H1 (cell line): ENCODE data around the gene ANO2. TPM values are rescaled to one million over a fixed set of nuclear protein-coding genes. Genes with fewer than 3 reads are reported as not detected.
A peak's percentile ranks its signal among the peaks of the same experiment; 100 is the strongest.

Experiments used
- CTCF ChIA-PET: fragments of 300-600 bp; sonication (Branson Sonifier 250); formaldehyde crosslinking; loops from one replicate; lab custom pipeline; 2021; ENCODE audit not compliant: partially characterized antibody; lab: Charles Lee
- POLR2A ChIA-PET: fragments of 300-600 bp; sonication (Branson Sonifier 250); formaldehyde crosslinking; loops from one replicate; lab custom pipeline; 2021; ENCODE audit warnings: inconsistent platforms; ENCODE audit not compliant: partially characterized antibody; lab: Charles Lee
- DNase-seq, 2 experiments: peaks; one replicate each; pipeline versions ENCODE4 v3.0.0 to v3.0.0-alpha.2; 2010 to 2022; ENCODE audit warnings: low spot score in 2 of 2, low read depth in 1 of 2, mixed read lengths in 1 of 2
- FAIRE-seq: peaks from 2 replicates; lab custom pipeline; 2011; peaks lifted over from hg19 to GRCh38; lab: Jason Lieb, UNC
- H2AFZ ChIP-seq: 2 replicates; pipeline ENCODE4 v1.8.1; 2012; ENCODE audit warnings: low read length, inconsistent platforms
- H2AK5ac ChIP-seq: 2 replicates; pipeline ENCODE4 v1.6.1; 2013; ENCODE audit warnings: low read depth, low read length
- H2BK120ac ChIP-seq: replicated peaks from 2 replicates; pipeline ENCODE3; 2013; ENCODE audit warnings: low read depth, low read length, inconsistent platforms
- H2BK12ac ChIP-seq: 2 replicates; pipeline ENCODE4 v1.6.1; 2013; ENCODE audit warnings: low read depth, low read length
- H2BK15ac ChIP-seq: 2 replicates; pipeline ENCODE4 v1.6.1; 2013; ENCODE audit warnings: low read length
- H2BK20ac ChIP-seq: 2 replicates; pipeline ENCODE4 v1.6.1; 2013; ENCODE audit warnings: low read length
- H2BK5ac ChIP-seq: 2 replicates; pipeline ENCODE4 v1.6.1; 2013; ENCODE audit warnings: low read depth, low read length
- H3K14ac ChIP-seq: 2 replicates; pipeline ENCODE4 v1.6.1; 2013; ENCODE audit warnings: inconsistent platforms; ENCODE audit not compliant: insufficient read length
- H3K18ac ChIP-seq: 2 replicates; pipeline ENCODE4 v1.6.1; 2013; ENCODE audit warnings: low read length; ENCODE audit errors: extremely low read depth
- H3K23ac ChIP-seq: 2 replicates; pipeline ENCODE4 v1.6.1; 2013; ENCODE audit warnings: inconsistent platforms; ENCODE audit not compliant: insufficient read length
- H3K23me2 ChIP-seq: 2 replicates; pipeline ENCODE4 v1.6.1; 2013; ENCODE audit warnings: low read depth, low read length
- H3K27ac ChIP-seq: 2 replicates; pipeline ENCODE4 v1.6.1; 2011; ENCODE audit warnings: low read depth, low read length, inconsistent platforms
- H3K27me3 ChIP-seq, 4 experiments: replicated peaks in 1 of 4; 1 replicate in 1 of 4; 2 replicates in 3 of 4; pipeline versions ENCODE4 v1.6.1 to v1.8.1; 2011 to 2013; ENCODE audit warnings: low read length in 3 of 4, mild to moderate bottlenecking in 3 of 4, inconsistent platforms in 2 of 4, mixed read lengths in 2 of 4, moderate library complexity in 1 of 4; ENCODE audit not compliant: control insufficient read depth in 3 of 4, insufficient read depth in 3 of 4; ENCODE audit errors: extremely low read depth in 1 of 4
- H3K36me3 ChIP-seq, 4 experiments: 2 replicates each; pipeline versions ENCODE4 v1.6.1 to v1.8.1; 2011 to 2013; ENCODE audit warnings: mild to moderate bottlenecking in 4 of 4, low read length in 3 of 4, moderate library complexity in 2 of 4, control low read depth in 1 of 4, inconsistent platforms in 1 of 4; ENCODE audit not compliant: insufficient read depth in 4 of 4, control insufficient read depth in 2 of 4
- H3K4ac ChIP-seq: replicated peaks from 2 replicates; pipeline ENCODE3; 2013; ENCODE audit warnings: low read length, low read depth, mixed read lengths, inconsistent platforms; ENCODE audit not compliant: insufficient read length
- H3K4me1 ChIP-seq, 4 experiments: replicated peaks in 1 of 4; 1 replicate in 1 of 4; 2 replicates in 3 of 4; pipeline versions ENCODE4 v1.6.1 to v1.8.1; 2011 to 2013; ENCODE audit warnings: low read length in 3 of 4, inconsistent platforms in 2 of 4, mixed read lengths in 1 of 4; ENCODE audit not compliant: insufficient read depth in 4 of 4, control insufficient read depth in 3 of 4
- H3K4me2 ChIP-seq, 2 experiments: 2 replicates each; pipeline versions ENCODE4 v1.6.1 to v1.8.1; 2011 to 2013; ENCODE audit warnings: low read depth in 2 of 2, low read length in 2 of 2, control low read depth in 1 of 2, inconsistent platforms in 1 of 2, mild to moderate bottlenecking in 1 of 2; ENCODE audit not compliant: insufficient read depth in 1 of 2
- H3K4me3 ChIP-seq, 4 experiments: fragments of 200-600, 300-600 bp in 1 of 4; sonication (generic), shearing (Covaris generic), sonication (Bioruptor Twin) in 1 of 4; 2 replicates each; pipeline versions ENCODE4 v1.5.1 to v1.8.1; 2011 to 2016; ENCODE audit warnings: low read length in 4 of 4, low read depth in 3 of 4, control low read depth in 2 of 4, inconsistent platforms in 2 of 4, mild to moderate bottlenecking in 2 of 4, mixed read lengths in 1 of 4, moderate library complexity in 1 of 4; ENCODE audit not compliant: insufficient read depth in 2 of 4; ENCODE audit errors: extremely low read depth in 1 of 4
- H3K56ac ChIP-seq: replicated peaks from 2 replicates; pipeline ENCODE3; 2013; ENCODE audit warnings: low read depth, mild to moderate bottlenecking, mixed read lengths, low read length, inconsistent platforms; ENCODE audit not compliant: insufficient read length
- H3K79me1 ChIP-seq: 2 replicates; pipeline ENCODE4 v1.6.1; 2013; ENCODE audit warnings: low read depth, low read length, control low read depth
- H3K79me2 ChIP-seq, 2 experiments: 2 replicates each; pipeline versions ENCODE4 v1.6.1 to v1.8.1; 2012 to 2013; ENCODE audit warnings: low read length in 2 of 2, mild to moderate bottlenecking in 2 of 2, inconsistent platforms in 1 of 2; ENCODE audit not compliant: insufficient read depth in 2 of 2, control insufficient read depth in 1 of 2
- H3K9ac ChIP-seq, 4 experiments: replicated peaks in 1 of 4; 1 replicate in 1 of 4; 2 replicates in 3 of 4; pipeline versions ENCODE4 v1.6.1 to v1.8.1; 2011 to 2013; ENCODE audit warnings: low read depth in 3 of 4, low read length in 3 of 4, control low read depth in 2 of 4, mild to moderate bottlenecking in 2 of 4, moderate library complexity in 2 of 4, inconsistent platforms in 1 of 4; ENCODE audit errors: extremely low read depth in 1 of 4
- H3K9me3 ChIP-seq, 2 experiments: 2 replicates each; pipeline versions ENCODE4 v1.6.1 to v1.8.1; 2012 to 2013; ENCODE audit warnings: mild to moderate bottlenecking in 2 of 2, moderate library complexity in 2 of 2, control low read depth in 1 of 2, inconsistent platforms in 1 of 2, low read depth in 1 of 2, low read length in 1 of 2, mixed read lengths in 1 of 2; ENCODE audit not compliant: insufficient read depth in 2 of 2
- H4K20me1 ChIP-seq, 2 experiments: replicated peaks in 1 of 2; 2 replicates each; pipeline versions ENCODE3 to v1.8.1; 2011 to 2013; ENCODE audit warnings: inconsistent platforms in 2 of 2, low read length in 2 of 2, mild to moderate bottlenecking in 1 of 2; ENCODE audit not compliant: insufficient read depth in 2 of 2, control insufficient read depth in 1 of 2
- H4K5ac ChIP-seq: 2 replicates; pipeline ENCODE4 v1.6.1; 2013; ENCODE audit warnings: low read length, low read depth, mixed read lengths, inconsistent platforms; ENCODE audit not compliant: insufficient read length
- H4K8ac ChIP-seq: 2 replicates; pipeline ENCODE4 v1.8.0; 2013; ENCODE audit warnings: mild to moderate bottlenecking, moderate library complexity, low read length, inconsistent platforms; ENCODE audit not compliant: insufficient read depth; ENCODE audit errors: extremely low read depth
- H4K91ac ChIP-seq: replicated peaks from 2 replicates; pipeline ENCODE3; 2013; ENCODE audit warnings: low read length, mixed read lengths, inconsistent platforms; ENCODE audit not compliant: insufficient read length
- BACH1 ChIP-seq: IDR thresholded peaks from 2 replicates; pipeline ENCODE4 v1.6.1; 2012; ENCODE audit warnings: low read length, improper control_type of control experiment
- CEBPB ChIP-seq: IDR thresholded peaks from 2 replicates; pipeline ENCODE4 v1.6.1; 2012; ENCODE audit warnings: low read depth, low read length
- EGR1 ChIP-seq: IDR thresholded peaks from 2 replicates; pipeline ENCODE4 v1.6.1; 2011; ENCODE audit warnings: low read depth, low read length, borderline replicate concordance
- GABPA ChIP-seq: IDR thresholded peaks from 2 replicates; pipeline ENCODE4 v1.6.1; 2011; ENCODE audit warnings: mild to moderate bottlenecking, low read length, moderate library complexity, borderline replicate concordance; ENCODE audit not compliant: insufficient read depth
- MAX ChIP-seq: IDR thresholded peaks from 2 replicates; pipeline ENCODE4 v1.6.1; 2012; ENCODE audit warnings: inconsistent platforms
- NANOG ChIP-seq: IDR thresholded peaks from 2 replicates; pipeline ENCODE4 v1.6.1; 2011; ENCODE audit warnings: low read length, low read depth, mild to moderate bottlenecking, inconsistent platforms; ENCODE audit not compliant: insufficient read depth, poor library complexity, severe bottlenecking
- SIRT6 ChIP-seq: IDR thresholded peaks from one replicate; pipeline ENCODE4 v1.7.1; 2012; ENCODE audit warnings: low read length, inconsistent platforms
- WGBS, 2 experiments: shearing (Covaris generic) in 1 of 2; methylation state at CpG; one replicate each; pipeline versions ENCODE4 v1.1.6 to v1.1.7; 2013 to 2015; ENCODE audit warnings: low lambda C conversion rate in 2 of 2, mixed read lengths in 2 of 2, inconsistent platforms in 1 of 2, low coverage in 1 of 2, missing lambda C conversion rate in 1 of 2; ENCODE audit not compliant: insufficient replicate concordance in 2 of 2, insufficient coverage in 1 of 2, insufficient read length in 1 of 2; ENCODE audit errors: extremely low coverage in 1 of 2, missing lambda C conversion rate in 1 of 2; 5-methylcytosine and 5-hydroxymethylcytosine counted together
- polyA plus RNA-seq, 7 experiments: library from polyadenylated mRNA; depleted of rRNA in 3 of 7; stranded (reverse) in 5 of 7; unstranded in 2 of 7; fragments of >200 nt in 5 of 7; fragments of 200-250 nt in 2 of 7; gene quantifications; 1 replicate in 5 of 7; 2 replicates in 1 of 7; 4 replicates in 1 of 7; pipeline versions ENCODE4 v1.2.1 to v1.2.3, GENCODE V29; 2011 to 2013; ENCODE audit warnings: missing spikeins in 2 of 7, mixed read lengths in 2 of 7
- total RNA-seq: library from RNA; stranded (reverse); fragmentation: NEBNext Ultra II Directional; extraction: Animal tissue kit (Norgen Biotek cat#: 25700); gene quantifications from 2 replicates; pipeline ENCODE4 v1.2.1, GENCODE V29; 2021

ANO2 gene
- total and polyA plus RNA-seq, 2 of the 8 experiments (the other 6 are each of a cell fraction or from before 2014, with no cell fraction given): 1.9 to 5.5 TPM

GRCh38 chr12:5988659-5989116 lies 43.6 kb upstream of the ANO2 start:
- no peak overlapping the region for H3K56ac ChIP-seq
- WGBS, 2 experiments: 18% methylated on average over 10 of the region's 10 CpGs; no CpG with 5 or more reads in 1 of the 2 experiments
- no peaks in the 10 kb centered on the region for H3K79me1 ChIP-seq
- no peak overlapping the region for H4K5ac ChIP-seq
- H3K79me2 ChIP-seq: no peaks in the 10 kb centered on the region
- H3K4me3 ChIP-seq: no peak overlapping the region
- H2BK20ac ChIP-seq: 0 out of 2 replicates have a peak overlapping the region, but pooled peaks have one; percentile 76
- H4K20me1 ChIP-seq: no peaks in the 10 kb centered on the region
- ChIA-PET CTCF (interaction anchor here (0.6 to 8.1 kb wide), 59 partner anchors 9 to 1175 kb away, joined by 3 to 412 read pairs (median 4); no protein-coding TSS in a partner anchor), POLR2A (interaction anchor here (1.6 to 2.7 kb wide), 3 partner anchors 43 to 50 kb away, joined by 5 to 21 read pairs (median 5); partner anchors contain the start of gene ANO2)
- DNase-seq (peak; percentile 75 to 86), FAIRE-seq (peak; percentile 94)
- no peak overlapping the region for H3K18ac ChIP-seq
- no peaks in the 10 kb centered on the region for H3K36me3 ChIP-seq
- H3K23ac ChIP-seq: no peak overlapping the region
- H2AFZ ChIP-seq: peak overlapping the region; percentile 97
- H3K23me2 ChIP-seq: no peaks in the 10 kb centered on the region; the same call in 1 of the 2 replicates
- H2BK5ac ChIP-seq: peak overlapping the region; percentile 73; the same call in 1 of the 2 replicates
- peak overlapping the region; percentile 77 for H2BK12ac ChIP-seq
- H3K27ac ChIP-seq: no peak overlapping the region; the same call in 1 of the 2 replicates
- H2BK120ac ChIP-seq: no peak overlapping the region
- no peak overlapping the region for H3K4ac ChIP-seq
- H3K14ac ChIP-seq: no peak overlapping the region
- H4K8ac ChIP-seq: peak overlapping the region; percentile 85; the same call in 1 of the 2 replicates
- H3K4me2 ChIP-seq: 0 out of 4 replicates have a peak overlapping the region, but pooled peaks of 1 of the 2 experiments have one; percentile 39
- no peaks in the 10 kb centered on the region for H3K27me3 ChIP-seq
- peak overlapping the region; percentile 14 for H4K91ac ChIP-seq
- H2BK15ac ChIP-seq: no peak overlapping the region
- no peak overlapping the region for H2AK5ac ChIP-seq
- peaks cover 2 to 6% (median 4%) of the 10 kb centered on the region in 4 experiments; a peak in 6 of 7 replicates for H3K4me1 ChIP-seq
- H3K9me3 ChIP-seq: peaks cover 0 to under 1% of the 10 kb centered on the region in 2 experiments; a peak in 1 of 4 replicates
- peak overlapping the region in 2 of 4 experiments; percentile 10 to 11; a peak in 2 of 7 replicates for H3K9ac ChIP-seq
- TF ChIP-seq EGR1 (no peak), CEBPB (peak; percentile 56), MAX (peak; percentile 79), SIRT6 (no peak), NANOG (peak; percentile 56), BACH1 (no peak), GABPA (peak; percentile 41; the same call in 1 of the 2 replicates)
